Dermis blood vessel endothelial cell (primary cell): ENCODE data around the gene TPD52L1. TPM values are rescaled to one million over a fixed set of nuclear protein-coding genes. Genes with fewer than 3 reads are reported as not detected.
"Not testable (repeated sequence)": the region's sequence is repeated elsewhere in the genome, so short reads cannot be mapped to it uniquely, and the experiment has no call there.

ENCODE experiments used
- DNase-seq: peaks from one replicate; pipeline ENCODE4 v3.0.0; 2010
- total RNA-seq: library from RNA; depleted of rRNA; stranded (reverse); fragments of >200 nt; gene quantifications from 2 replicates; pipeline ENCODE4 v1.2.3, GENCODE V29; 2014

Gene TPD52L1
- 10.7 and 10.8 TPM in 2 replicates for total RNA-seq

GRCh38 chr6:125153391-125154117 is at the start of gene TPD52L1:
TSS of gene TPD52L1 (plus strand) at chr6:125153773. CDS start at chr6:125153952, 179 bp downstream.
- peak; percentile 71 for DNase-seq

- peak; percentile 13 for DNase-seq
Observed at GRCh38 chr6:125104425-125104824, 49.1 kb upstream of the TPD52L1 start.

GRCh38 chr6:125107048-125107447 is 46.5 kb upstream of the TPD52L1 start:
- no peak for DNase-seq

GRCh38 chr6:125107896-125108295 is 45.7 kb upstream of the TPD52L1 start:
- no peak for DNase-seq

GRCh38 chr6:125110056-125110455 is 43.5 kb upstream of the TPD52L1 start:
- DNase-seq = no peak

GRCh38 chr6:125111219-125111983 is 42.2 kb upstream of the TPD52L1 start:
- no peak for DNase-seq

- DNase-seq = no peak
Observed at GRCh38 chr6:125112934-125113333, 40.6 kb upstream of the TPD52L1 start.

- peak; percentile 79 for DNase-seq
Observed at GRCh38 chr6:125114248-125114858, 39.2 kb upstream of the TPD52L1 start.

GRCh38 chr6:125116170-125116569 is 37.4 kb upstream of the TPD52L1 start:
- DNase-seq = no peak

GRCh38 chr6:125116710-125117109 is 36.9 kb upstream of the TPD52L1 start:
- no peak for DNase-seq

- DNase-seq = peak; percentile 9
Observed at GRCh38 chr6:125117818-125118217, 35.8 kb upstream of the TPD52L1 start.

- no peak for DNase-seq
Observed at GRCh38 chr6:125120054-125120590, 33.5 kb upstream of the TPD52L1 start.

GRCh38 chr6:125121894-125122293 is 31.7 kb upstream of the TPD52L1 start:
- DNase-seq = no peak

GRCh38 chr6:125123051-125123450 is 30.5 kb upstream of the TPD52L1 start:
- no peak for DNase-seq

- DNase-seq = no peak
Observed at GRCh38 chr6:125123468-125124048, 30.0 kb upstream of the TPD52L1 start.

GRCh38 chr6:125124049-125124669 is 29.4 kb upstream of the TPD52L1 start:
- DNase-seq = no peak

GRCh38 chr6:125125856-125126255 is 27.7 kb upstream of the TPD52L1 start:
- DNase-seq = not testable (repeated sequence)

GRCh38 chr6:125129354-125129753 is 24.2 kb upstream of the TPD52L1 start:
- no peak for DNase-seq

GRCh38 chr6:125132058-125132457 is 21.5 kb upstream of the TPD52L1 start:
- DNase-seq = no peak

GRCh38 chr6:125136378-125136777 is 17.2 kb upstream of the TPD52L1 start:
- DNase-seq = no peak

- DNase-seq = no peak
Observed at GRCh38 chr6:125138083-125138482, 15.5 kb upstream of the TPD52L1 start.

- DNase-seq = no peak
Observed at GRCh38 chr6:125140808-125141207, 12.8 kb upstream of the TPD52L1 start.
